ENCODE measurements around the gene PIP5K1C.

PIP5K1C gene

DNA sequence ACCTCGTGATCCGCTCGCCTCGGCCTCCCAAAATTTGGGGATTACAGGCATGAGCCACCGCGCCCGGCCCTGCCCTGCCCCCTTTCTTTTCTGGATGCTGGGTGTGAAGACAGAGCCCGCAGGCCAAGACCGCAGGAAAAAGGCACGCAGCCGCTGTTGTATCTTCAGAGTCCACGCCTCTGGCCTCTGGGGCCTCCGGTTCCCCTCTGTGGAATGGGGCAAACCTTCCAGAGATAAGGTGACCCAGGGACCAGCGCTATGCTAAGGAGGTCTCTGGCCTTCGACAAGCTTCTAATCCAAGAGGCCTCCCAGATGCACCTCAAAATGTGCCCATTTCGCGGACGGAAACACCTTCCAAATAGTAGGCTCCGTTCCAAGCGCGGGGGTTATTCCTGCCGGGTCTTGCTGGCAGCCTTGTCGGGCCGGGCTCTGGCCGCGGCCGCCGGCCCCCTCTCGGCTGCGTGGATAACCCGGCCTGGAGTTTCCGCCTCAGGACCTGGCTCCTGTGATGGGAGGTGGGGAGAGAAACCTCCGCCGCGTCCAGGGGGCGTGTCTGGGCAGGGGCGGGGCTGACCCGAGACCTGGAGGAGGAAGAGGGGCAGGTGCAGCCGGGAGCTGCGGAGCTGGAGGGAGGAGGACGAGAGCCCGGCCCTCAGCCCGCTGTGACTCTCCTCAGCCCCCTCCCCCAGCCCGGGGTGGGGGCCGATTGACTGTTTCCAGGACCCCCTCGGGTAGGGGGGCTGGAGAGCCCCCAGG is 21.0 kb upstream of the PIP5K1C start:
- DNase-seq (ENCODE audit: low read depth in 2 of 2): peak; percentile 65

GRCh38 chr19:3720349-3720917 is 20.2 kb upstream of the PIP5K1C start:
- DNase-seq (ENCODE audit: low read depth in 2 of 2): no peak

DNA sequence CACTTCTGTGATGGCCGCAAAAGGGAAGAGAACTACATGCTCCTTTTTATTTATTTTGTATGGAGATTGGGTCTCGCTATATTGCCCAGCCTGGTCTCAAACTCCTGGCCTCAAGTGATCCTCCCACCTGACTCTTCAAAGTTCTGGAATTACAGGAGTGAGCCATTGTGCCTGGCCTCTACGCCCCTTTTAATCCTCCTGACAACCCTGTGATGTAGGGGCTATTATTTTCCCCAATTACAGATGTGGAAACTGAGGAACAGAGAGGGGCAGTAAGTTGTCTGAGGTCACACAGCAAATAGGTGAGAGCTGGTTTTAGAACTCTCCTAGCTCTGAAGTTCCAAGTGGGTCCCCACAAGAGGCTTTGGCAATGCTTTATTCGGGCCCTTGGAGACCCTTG is 19.6 kb upstream of the PIP5K1C start:
- no peak for DNase-seq (ENCODE audit: low read depth in 2 of 2)

- no peak for DNase-seq (ENCODE audit: low read depth in 2 of 2)
These were observed 15.9 kb upstream of the PIP5K1C start for GRCh38 chr19:3716147-3716668.

DNA sequence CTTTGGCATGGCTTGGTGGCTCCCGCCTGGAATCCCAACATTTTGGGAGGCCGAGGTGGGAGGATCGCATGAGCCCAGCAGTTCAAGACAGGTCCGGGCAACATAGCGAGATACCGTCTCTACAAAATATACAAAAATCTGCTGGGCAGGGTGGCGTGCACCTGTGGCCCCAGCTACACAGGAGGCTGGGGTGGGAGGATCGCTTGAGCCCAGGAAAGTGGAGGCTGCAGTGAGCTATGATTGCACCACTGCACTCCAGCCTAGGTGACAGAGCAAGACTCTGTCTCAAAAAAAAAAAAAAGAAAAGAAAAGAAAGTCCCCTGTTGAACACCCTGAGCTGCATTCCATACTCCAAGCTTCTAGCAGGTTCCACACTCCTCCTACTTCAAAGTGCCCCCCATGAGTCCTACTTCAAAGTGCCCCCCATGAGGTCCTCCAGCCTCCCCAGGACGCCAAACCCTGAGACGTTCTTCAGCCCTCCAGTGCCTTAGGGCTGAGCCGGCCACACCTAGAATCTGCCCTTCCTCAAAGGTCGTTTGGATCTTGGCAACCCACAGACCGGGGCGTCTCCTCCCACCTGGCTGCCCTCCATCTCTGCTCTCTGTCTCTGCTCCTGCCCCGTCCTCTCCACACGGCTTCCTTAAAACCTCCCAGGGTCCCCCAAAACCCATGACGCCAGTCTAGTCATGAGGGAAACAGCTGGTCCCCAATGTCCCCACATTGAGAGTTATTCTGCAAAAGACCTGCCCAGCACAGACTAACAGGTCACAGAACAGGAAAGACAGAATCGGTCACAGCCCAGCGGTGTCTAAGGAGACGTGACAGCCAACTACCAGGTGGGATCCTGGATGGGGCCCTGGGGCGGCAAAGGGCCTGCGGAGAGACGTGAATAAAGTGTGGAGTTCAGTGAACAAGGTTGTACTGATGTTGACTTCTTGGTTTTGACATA is 12.7 kb upstream of the PIP5K1C start:
- no peak for DNase-seq (ENCODE audit: low read depth in 2 of 2)

DNA sequence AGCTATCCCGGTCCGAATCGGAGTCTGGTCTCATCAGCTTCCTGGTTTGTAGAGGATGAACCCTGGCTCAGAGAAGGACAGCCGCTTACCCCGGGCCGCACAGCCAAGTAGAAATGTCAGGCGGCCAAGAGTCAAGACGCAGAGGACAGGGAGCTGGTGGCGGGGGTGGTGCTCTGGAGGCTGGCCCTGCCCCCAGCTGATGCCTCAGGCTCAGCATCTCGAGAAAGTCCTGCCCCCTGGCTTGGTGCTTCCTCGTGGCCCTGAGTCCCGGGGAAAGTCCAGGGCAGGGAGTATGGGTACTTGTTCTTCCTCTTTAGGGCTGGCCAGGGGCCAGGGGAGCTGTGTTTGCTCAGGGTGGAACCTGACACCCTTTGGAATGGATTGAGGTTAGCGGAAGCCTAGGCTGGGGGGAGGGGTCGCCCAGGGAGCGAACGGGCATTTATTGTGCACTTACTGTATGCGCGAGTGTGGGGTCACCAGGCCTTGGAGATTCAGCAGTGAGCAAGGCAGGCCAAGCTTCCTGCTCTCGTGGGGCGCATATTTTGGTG is 10.1 kb upstream of the PIP5K1C start:
- DNase-seq (ENCODE audit: low read depth in 2 of 2): no peak

- no peak for DNase-seq (ENCODE audit: low read depth in 2 of 2)
These were observed 8.1 kb upstream of the PIP5K1C start, which contains the start of gene TJP3 for GRCh38 chr19:3708207-3708931. Gene TJP3 (plus strand): TSS chr19:3708384. CDS start chr19:3728433, 20,049 bp downstream.

GRCh38 chr19:3707868-3708206 is 7.6 kb upstream of the PIP5K1C start:
- no peak for DNase-seq (ENCODE audit: low read depth in 2 of 2)

DNA sequence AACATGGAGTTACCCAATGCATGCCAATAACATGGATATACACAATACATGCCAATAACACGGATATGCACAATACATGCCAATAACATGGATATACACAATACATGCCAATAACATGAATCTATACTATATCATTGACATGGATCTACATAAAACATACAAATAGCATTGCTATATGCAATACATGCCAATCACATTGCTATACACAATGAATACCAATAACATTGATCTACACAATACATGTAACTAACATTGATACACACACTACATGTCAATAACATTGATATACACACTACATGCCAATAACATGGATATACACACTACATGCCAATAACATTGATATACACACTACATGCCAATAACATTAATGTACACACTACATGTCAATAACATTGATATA is 932 bp upstream of the PIP5K1C start:
- DNase-seq (ENCODE audit: low read depth in 2 of 2): no peak

- DNase-seq (ENCODE audit: low read depth in 2 of 2): no peak
These were observed 477 bp downstream of the PIP5K1C start for GRCh38 chr19:3699741-3700241.

DNA sequence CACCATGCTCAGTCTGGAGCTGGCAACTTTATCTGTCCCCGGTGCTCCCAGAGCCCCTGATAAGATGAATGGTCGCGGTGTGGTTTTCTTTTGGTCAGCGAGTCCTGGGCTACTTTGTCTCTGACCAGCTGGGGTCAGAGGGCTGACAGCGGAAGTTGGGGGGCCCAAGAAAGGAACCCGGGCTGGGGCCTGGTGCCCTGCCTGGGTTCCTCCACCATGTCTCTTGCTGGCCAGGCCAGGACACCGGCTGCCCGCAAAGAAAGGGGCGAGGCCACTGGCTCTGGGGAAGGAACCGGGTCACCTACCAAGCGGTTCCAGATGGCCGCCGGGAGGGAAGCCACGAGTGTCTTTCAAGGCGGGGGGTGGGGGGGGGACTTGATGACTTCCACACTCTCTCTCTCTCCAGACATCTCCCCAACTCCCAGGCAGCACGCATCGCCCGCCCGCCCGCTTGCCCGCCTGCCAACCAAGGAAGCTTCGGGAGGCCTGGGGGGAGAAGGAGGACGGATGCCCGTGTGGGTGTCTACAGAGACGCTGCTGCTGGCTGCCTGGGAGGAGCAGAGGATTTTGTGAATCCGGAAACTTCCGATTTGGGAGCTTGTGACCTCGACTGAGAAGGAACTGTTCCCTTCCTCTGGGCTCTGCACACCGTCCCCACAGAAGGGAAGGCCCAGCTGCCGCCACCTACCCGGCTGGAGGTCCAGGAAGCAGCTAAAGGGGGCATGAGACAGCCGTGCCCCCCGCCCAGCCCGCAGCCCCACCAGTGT is 1.1 kb downstream of the PIP5K1C start:
- DNase-seq (ENCODE audit: low read depth in 2 of 2): no peak

- DNase-seq (ENCODE audit: low read depth in 2 of 2): no peak
These were observed 1.8 kb downstream of the PIP5K1C start for GRCh38 chr19:3698386-3698950.

GRCh38 chr19:3697671-3698385 is 2.4 kb downstream of the PIP5K1C start:
- DNase-seq (ENCODE audit: low read depth in 2 of 2): no peak

GRCh38 chr19:3697094-3697493 is 3.2 kb downstream of the PIP5K1C start:
- DNase-seq (ENCODE audit: low read depth in 2 of 2): no peak

DNA sequence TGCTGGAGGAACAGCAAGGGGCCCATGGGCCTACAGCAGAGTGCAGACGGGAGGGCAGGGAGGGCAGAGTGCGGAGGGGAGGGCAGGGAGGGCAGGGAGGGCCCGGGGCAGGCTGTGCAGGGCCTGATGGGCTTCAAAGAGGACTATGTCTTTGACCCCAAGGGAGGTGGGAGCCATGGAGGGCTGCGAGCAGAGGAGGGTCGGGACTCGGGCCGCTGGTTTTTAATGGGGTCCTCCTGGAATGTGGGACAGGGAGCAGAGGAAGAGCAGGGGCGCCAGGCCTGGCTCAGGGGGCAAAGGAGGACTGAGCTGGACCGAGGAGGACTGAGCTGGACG is 3.6 kb downstream of the PIP5K1C start:
- no peak for DNase-seq (ENCODE audit: low read depth in 2 of 2)

GRCh38 chr19:3695986-3696659 is 4.1 kb downstream of the PIP5K1C start:
- no peak for DNase-seq (ENCODE audit: low read depth in 2 of 2)

DNA sequence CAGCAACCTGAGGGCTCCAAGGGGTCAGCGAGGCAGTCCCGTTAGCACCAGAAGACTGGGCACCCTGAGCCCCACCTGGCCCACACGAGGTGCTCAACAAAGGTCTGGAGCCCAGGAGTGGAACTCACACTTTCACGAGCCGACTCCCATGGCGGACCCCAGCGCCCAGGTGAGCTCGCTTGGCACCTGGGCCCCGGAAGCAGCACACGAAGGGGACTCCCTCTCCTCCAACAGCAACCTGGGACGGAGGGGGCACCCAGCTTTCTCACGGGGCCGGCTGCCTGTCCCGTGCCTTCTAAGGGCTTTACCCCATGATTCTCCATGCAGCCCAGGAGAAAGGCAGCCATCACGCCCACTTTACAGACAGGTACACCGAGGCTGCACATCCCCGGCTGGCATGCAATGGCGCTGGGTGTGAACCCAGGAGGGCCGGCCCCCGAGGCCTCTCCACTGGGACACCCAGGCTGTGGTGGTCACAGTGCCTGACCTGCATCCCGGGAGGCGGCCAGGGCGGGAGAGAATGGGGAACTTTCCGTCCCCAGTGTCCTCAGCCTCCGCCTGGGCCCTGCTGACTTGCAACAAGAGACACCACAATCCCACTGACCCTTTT is 5.0 kb downstream of the PIP5K1C start:
- no peak for DNase-seq (ENCODE audit: low read depth in 2 of 2)

DNA sequence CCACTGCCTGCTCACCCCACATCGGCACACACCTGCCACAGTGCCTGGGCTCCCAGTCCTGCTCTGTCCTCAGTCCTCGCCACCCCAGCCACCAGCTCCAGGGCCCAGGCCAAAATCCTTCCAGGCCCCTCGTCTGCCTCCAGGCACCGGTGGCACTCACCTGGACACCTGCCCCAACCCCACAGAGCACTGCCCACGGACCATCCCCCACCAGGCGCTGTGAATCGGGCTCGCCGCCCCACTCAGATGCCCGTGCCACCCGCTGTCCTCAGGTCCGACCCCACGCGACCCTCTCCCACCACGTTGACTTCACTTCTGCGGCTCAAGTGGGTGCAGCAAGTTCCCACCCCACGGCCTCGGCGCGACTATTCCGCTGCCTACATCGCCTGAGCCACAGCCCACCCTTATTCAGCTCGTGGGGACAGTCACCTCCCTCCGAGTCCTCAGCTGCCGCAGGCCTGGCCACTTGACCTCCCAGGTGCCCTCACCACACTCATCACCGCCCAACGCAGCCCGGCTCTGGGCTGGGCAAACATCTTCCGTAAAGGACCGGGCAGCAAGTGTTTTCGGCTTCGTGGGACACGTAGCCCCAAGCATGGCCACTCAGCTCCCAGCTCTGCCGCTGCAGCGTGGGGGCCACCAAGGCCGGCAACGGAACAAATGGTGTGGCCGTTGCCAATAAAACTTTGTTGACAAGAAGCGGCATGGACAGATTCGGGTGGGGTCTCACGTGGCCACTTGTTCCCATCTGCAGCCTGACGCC is 5.7 kb downstream of the PIP5K1C start:
- DNase-seq (ENCODE audit: low read depth in 2 of 2): no peak

All from stimulated activated CD8-positive, alpha-beta memory T cell treated with anti-CD3 and anti-CD28 coated beads, Interleukin-15, amount 100 ng/mL, for 4 hours (primary cell).